Liver (tissue), 9 donors: ENCODE measurements around the gene FER. TPM values are rescaled to one million over a fixed set of nuclear protein-coding genes. Genes with fewer than 3 reads are reported as not detected.
"Not testable (repeated sequence)": the region's sequence is repeated elsewhere in the genome, so short reads cannot be mapped to it uniquely, and the experiment has no call there.

Experiments
- DNase-seq: peaks from one replicate; pipeline ENCODE4 v3.0.0-alpha.2; 2017; ENCODE audit warnings: low spot score
- H3K27ac ChIP-seq, 2 donors: one replicate each; pipeline ENCODE4 v1.7.0; 2013; ENCODE audit warnings: inconsistent platforms in 2 of 2, low read length in 2 of 2, control low read depth in 1 of 2, low read depth in 1 of 2, mild to moderate bottlenecking in 1 of 2
- H3K27me3 ChIP-seq, 4 donors: one replicate each; pipeline versions ENCODE4 v1.6.1 to v1.7.0; 2013; ENCODE audit warnings: low read length in 3 of 4, inconsistent platforms in 1 of 4, mild to moderate bottlenecking in 1 of 4, moderate library complexity in 1 of 4; ENCODE audit not compliant: control insufficient read depth in 4 of 4, insufficient read depth in 4 of 4
- H3K36me3 ChIP-seq, 4 donors: one replicate each; pipeline versions ENCODE4 v1.6.1 to v1.7.0; 2013; ENCODE audit warnings: low read length in 3 of 4, mild to moderate bottlenecking in 3 of 4, low read depth in 1 of 4, moderate library complexity in 1 of 4; ENCODE audit not compliant: control insufficient read depth in 4 of 4, insufficient read depth in 3 of 4
- H3K4me1 ChIP-seq, 4 donors: one replicate each; pipeline versions ENCODE4 v1.6.1 to v1.7.0; 2013; ENCODE audit warnings: low read length in 3 of 4, mild to moderate bottlenecking in 3 of 4, moderate library complexity in 1 of 4; ENCODE audit not compliant: control insufficient read depth in 4 of 4, insufficient read depth in 4 of 4
- H3K4me3 ChIP-seq, 3 donors: one replicate each; pipeline versions ENCODE4 v1.6.1 to v1.7.0; 2013; ENCODE audit warnings: low read length in 3 of 3, control low read depth in 1 of 3, low read depth in 1 of 3, mild to moderate bottlenecking in 1 of 3
- H3K9ac ChIP-seq, 2 donors: one replicate each; pipeline ENCODE4 v1.7.0; 2013; ENCODE audit warnings: low read length in 2 of 2, mild to moderate bottlenecking in 2 of 2, moderate library complexity in 2 of 2, control low read depth in 1 of 2, low read depth in 1 of 2
- H3K9me3 ChIP-seq, 4 donors: one replicate each; pipeline versions ENCODE4 v1.6.1 to v1.7.0; 2013; ENCODE audit warnings: low read length in 3 of 4; ENCODE audit not compliant: control insufficient read depth in 4 of 4
- ATF3 ChIP-seq: IDR thresholded peaks from 2 replicates; pipeline ENCODE4 v1.6.1; 2016; ENCODE audit warnings: antibody characterized with exemption
- CTCF ChIP-seq: fragments of 150-350 bp; IDR thresholded peaks from 2 replicates; pipeline ENCODE4 v1.5.1; 2017; ENCODE audit warnings: improper control_type of control experiment, low read depth, low read length; ENCODE audit not compliant: missing input control
- EGR1 ChIP-seq, 2 donors: IDR thresholded peaks; 2 replicates each; pipeline ENCODE4 v1.6.1; 2016 to 2018; ENCODE audit warnings: antibody characterized with exemption in 2 of 2, low read depth in 2 of 2
- FOXA1 ChIP-seq: IDR thresholded peaks from 2 replicates; pipeline ENCODE4 v1.6.1; 2016; ENCODE audit warnings: antibody characterized with exemption
- FOXA2 ChIP-seq: IDR thresholded peaks from 2 replicates; pipeline ENCODE4 v1.6.1; 2016; ENCODE audit warnings: antibody characterized with exemption
- GABPA ChIP-seq, 2 donors: IDR thresholded peaks in 1 of 2; conservative IDR thresholded peaks in 1 of 2; 2 replicates each; pipeline ENCODE4 v1.6.1; 2016; ENCODE audit warnings: antibody characterized with exemption in 2 of 2, mild to moderate bottlenecking in 1 of 2, moderate library complexity in 1 of 2
- HNF4G ChIP-seq: IDR thresholded peaks from 2 replicates; pipeline ENCODE4 v1.6.1; 2016; ENCODE audit warnings: antibody characterized with exemption
- JUND ChIP-seq, 2 donors: IDR thresholded peaks; 2 replicates each; pipeline ENCODE4 v1.6.1; 2016; ENCODE audit warnings: antibody characterized with exemption in 2 of 2
- MAX ChIP-seq: IDR thresholded peaks from 2 replicates; pipeline ENCODE4 v1.6.1; 2016; ENCODE audit warnings: antibody characterized with exemption
- NR2F2 ChIP-seq: IDR thresholded peaks from 2 replicates; pipeline ENCODE4 v1.6.1; 2016; ENCODE audit warnings: antibody characterized with exemption
- RAD21 ChIP-seq, 2 donors: IDR thresholded peaks; 2 replicates each; pipeline ENCODE4 v1.6.1; 2016; ENCODE audit warnings: antibody characterized with exemption in 2 of 2, mild to moderate bottlenecking in 2 of 2
- REST ChIP-seq: IDR thresholded peaks from 2 replicates; pipeline ENCODE4 v1.6.1; 2016; ENCODE audit warnings: antibody characterized with exemption, mild to moderate bottlenecking
- RXRA ChIP-seq, 2 donors: IDR thresholded peaks; 2 replicates each; pipeline ENCODE4 v1.6.1; 2017 to 2018; ENCODE audit warnings: antibody characterized with exemption in 2 of 2, mild to moderate bottlenecking in 1 of 2
- SP1 ChIP-seq: IDR thresholded peaks from 2 replicates; pipeline ENCODE4 v1.6.1; 2018; ENCODE audit warnings: antibody characterized with exemption, mild to moderate bottlenecking
- TAF1 ChIP-seq: conservative IDR thresholded peaks from 2 replicates; pipeline ENCODE4 v1.6.1; 2016; ENCODE audit warnings: antibody characterized with exemption, mild to moderate bottlenecking
- ZBTB33 ChIP-seq: IDR thresholded peaks from 2 replicates; pipeline ENCODE4 v1.6.1; 2016; ENCODE audit warnings: antibody characterized with exemption
- WGBS: extraction: QIAGEN DNeasy Blood & Tissue Kit; methylation state at CpG from one replicate; pipeline ENCODE4 v1.1.7; 2013; 5-methylcytosine and 5-hydroxymethylcytosine counted together
- polyA plus RNA-seq, 2 donors: library from polyadenylated mRNA; stranded (reverse) in 1 of 2; unstranded in 1 of 2; fragments of 200-250 nt in 1 of 2; fragments of >200 nt in 1 of 2; fragmentation: Nextera tagmentation in 1 of 2; extraction: Ambion mirVana in 1 of 2; gene quantifications; one replicate each; pipeline versions ENCODE4 v1.2.1 to v1.2.3, GENCODE V29; 2013 to 2015
- total RNA-seq, 2 donors: library from RNA; depleted of rRNA; stranded (reverse); fragments of >200 nt; gene quantifications; one replicate each; pipeline ENCODE4 v1.2.3, GENCODE V29; 2014
- donor health status: healthy.
- donor health status: healthy.
- donor health status: healthy.
- donor health status: healthy.
- donor health status: healthy.

FER gene
- total and polyA plus RNA-seq, 4 donors = 0.83 to 9.8 (median 5.9) TPM

- no peak for DNase-seq
- Histone ChIP-seq H3K9me3 (no peaks in the 10 kb centered on the region), H3K4me1 (peaks cover 0 to 2% (median 0%) of the 10 kb centered on the region in 4 donors), H3K9ac (no peak overlapping the region), H3K27me3 (no peaks in the 10 kb centered on the region), H3K4me3 (no peak overlapping the region), H3K27ac (no peak overlapping the region), H3K36me3 (peaks cover 0 to 4% (median 0%) of the 10 kb centered on the region in 4 donors)
- TF ChIP-seq FOXA2 = no peak
- no peak for TF ChIP-seq GABPA (IDR thresholded peaks at IDR 0.05 in 1 of 2, conservative IDR thresholded peaks at IDR 0.05 in 1 of 2)
- TF ChIP-seq FOXA1 = no peak
- WGBS = 43% methylated on average over 2 of the region's 2 CpGs
Measured at GRCh38 chr5:109045710-109046109, 298.0 kb downstream of the FER start.

- Histone ChIP-seq H3K4me1 (peaks cover 0 to 2% (median 0%) of the 10 kb centered on the region in 4 donors), H3K36me3 (peaks cover 0 to 5% (median 4%) of the 10 kb centered on the region in 4 donors), H3K27me3 (no peaks in the 10 kb centered on the region), H3K27ac (no peak overlapping the region), H3K9ac (no peak overlapping the region), H3K4me3 (no peak overlapping the region), H3K9me3 (no peaks in the 10 kb centered on the region)
- 85% methylated on average over 1 of the region's 1 CpG for WGBS
- TF ChIP-seq GABPA (IDR thresholded peaks at IDR 0.05 in 1 of 2, conservative IDR thresholded peaks at IDR 0.05 in 1 of 2) = no peak
- no peak for TF ChIP-seq FOXA2
- TF ChIP-seq RXRA (IDR thresholded peaks at IDR 0.05) = no peak
- TF ChIP-seq SP1 = no peak
- no peak for TF ChIP-seq RAD21 (IDR thresholded peaks at IDR 0.05)
- TF ChIP-seq TAF1 = no peak
- TF ChIP-seq ZBTB33 = no peak
- TF ChIP-seq NR2F2 = no peak
- no peak for TF ChIP-seq MAX
- TF ChIP-seq FOXA1 = no peak
- TF ChIP-seq EGR1 (IDR thresholded peaks at IDR 0.05; ENCODE audit: low read depth in 2 of 2) = no peak
- no peak for TF ChIP-seq HNF4G
- no peak for TF ChIP-seq CTCF
- TF ChIP-seq JUND (IDR thresholded peaks at IDR 0.05) = no peak
- no peak for TF ChIP-seq REST
- no peak for TF ChIP-seq ATF3
- DNase-seq = no peak
Measured at GRCh38 chr5:109049565-109049964, 301.9 kb downstream of the FER start.

GRCh38 chr5:109050321-109050720, 302.6 kb downstream of the FER start:
- not testable (repeated sequence) for H3K27ac ChIP-seq, H3K4me1 ChIP-seq, H3K27me3 ChIP-seq, H3K36me3 ChIP-seq, DNase-seq, H3K9ac ChIP-seq, H3K9me3 ChIP-seq, H3K4me3 ChIP-seq
- WGBS = 85% methylated on average over 1 of the region's 1 CpG

GRCh38 chr5:109052216-109052615, 304.5 kb downstream of the FER start:
- H3K36me3 ChIP-seq, H3K4me1 ChIP-seq, H3K27ac ChIP-seq, DNase-seq, H3K27me3 ChIP-seq, H3K9me3 ChIP-seq, H3K4me3 ChIP-seq, H3K9ac ChIP-seq: not testable (repeated sequence)
- WGBS = 99% methylated on average over 5 of the region's 5 CpGs
